ENCODE results near the gene BCL2L13. TPM values are rescaled to one million over a fixed set of nuclear protein-coding genes. Genes with fewer than 3 reads are reported as not detected.
"Not testable (repeated sequence)": the region's sequence is repeated elsewhere in the genome, so short reads cannot be mapped to it uniquely, and the experiment has no call there.

Gene BCL2L13
- total and polyA plus RNA-seq, 10 donors: 13.4 to 53.5 (median 35.9) TPM

- Histone ChIP-seq H3K36me3 (peaks cover 0 to 14% (median 0%) of the 10 kb centered on the region in 6 donors), H3K27me3 (replicated peaks in 1 of 7) (no peaks in the 10 kb centered on the region), H3K27ac (peak overlapping the region; percentile 95 to 99 (median 98)), H3K4me3 (peak overlapping the region; percentile 55 to 78 (median 62)), H3K4me1 (peaks cover 9 to 50% (median 28%) of the 10 kb centered on the region in 6 donors), H3K9me3 (no peaks in the 10 kb centered on the region)
- peak; percentile 75 for DNase-seq
- TF ChIP-seq POLR2AphosphoS5 (IDR thresholded peaks at IDR 0.05) (no peak), CTCF (IDR thresholded peaks at IDR 0.05 in 8 of 11, conservative IDR thresholded peaks at IDR 0.05 in 3 of 11) (peak in 1 of 11 experiments; percentile 24), POLR2A (IDR thresholded peaks at IDR 0.05) (no peak)
- intact Hi-C loops (cut with DNase I; ENCODE audit: low total_unique reads): no loop called here
- 1 to 3% (median 2%) methylated on average over 10 of the region's 10 CpGs for WGBS, 5 donors
Observed at GRCh38 chr22:17638182-17638431, 450 bp upstream of the BCL2L13 start.

GRCh38 chr22:17639247-17639741 is 737 bp downstream of the BCL2L13 start:
- Histone ChIP-seq H3K36me3 (peaks cover 0 to 15% (median 0%) of the 10 kb centered on the region in 6 donors), H3K4me3 (peak overlapping the region; percentile 55 to 78 (median 62)), H3K27ac (peak overlapping the region; percentile 95 to 99 (median 98)), H3K4me1 (peaks cover 9 to 54% (median 29%) of the 10 kb centered on the region in 6 donors), H3K27me3 (replicated peaks in 1 of 7) (no peaks in the 10 kb centered on the region), H3K9me3 (no peaks in the 10 kb centered on the region)
- DNase-seq: no peak
- intact Hi-C loops (cut with DNase I; ENCODE audit: low total_unique reads): no loop called here
- 5 to 8% (median 6%) methylated on average over 8 of the region's 8 CpGs for WGBS, 5 donors
- TF ChIP-seq POLR2A (IDR thresholded peaks at IDR 0.05) (no peak), POLR2AphosphoS5 (IDR thresholded peaks at IDR 0.05) (no peak), CTCF (IDR thresholded peaks at IDR 0.05 in 8 of 11, conservative IDR thresholded peaks at IDR 0.05 in 3 of 11) (no peak)

GRCh38 chr22:17641269-17641668 is 2.7 kb downstream of the BCL2L13 start:
- whole genome bisulfite sequencing, 5 donors: 43 to 68% (median 57%) methylated on average over 3 of the region's 3 CpGs
- no peak for DNase-seq
- H3K9me3 ChIP-seq: no peaks in the 10 kb centered on the region
- intact Hi-C loops (cut with DNase I; ENCODE audit: low total_unique reads): no loop called here
- H3K27ac ChIP-seq: no peak overlapping the region
- peaks cover 9 to 54% (median 31%) of the 10 kb centered on the region in 6 donors for H3K4me1 ChIP-seq
- H3K27me3 ChIP-seq (replicated peaks in 1 of 7): no peaks in the 10 kb centered on the region
- H3K36me3 ChIP-seq: peaks cover 0 to 24% (median 0%) of the 10 kb centered on the region in 6 donors
- H3K4me3 ChIP-seq: no peak overlapping the region
- TF ChIP-seq POLR2AphosphoS5 (IDR thresholded peaks at IDR 0.05): no peak

GRCh38 chr22:17642357-17642756 is 3.8 kb downstream of the BCL2L13 start:
- Histone ChIP-seq H3K4me1 (peaks cover 9 to 56% (median 30%) of the 10 kb centered on the region in 6 donors), H3K27ac (peak overlapping the region in 1 of 8 donors; percentile 5), H3K36me3 (peaks cover 0 to 24% (median 0%) of the 10 kb centered on the region in 6 donors)
- H3K4me3 ChIP-seq; H3K9me3 ChIP-seq; DNase-seq; H3K27me3 ChIP-seq (replicated peaks in 1 of 7); intact Hi-C loops (cut with DNase I; ENCODE audit: low total_unique reads): not testable (repeated sequence)
- WGBS, 5 donors: 86 to 98% (median 90%) methylated on average over 4 of the region's 4 CpGs

- no peak for DNase-seq
- intact Hi-C loops (cut with DNase I; ENCODE audit: low total_unique reads): no loop called here
- 87 to 91% (median 88%) methylated on average over 5 of the region's 5 CpGs for WGBS, 5 donors
- no peak for TF ChIP-seq POLR2AphosphoS5 (IDR thresholded peaks at IDR 0.05)
- TF ChIP-seq CTCF (IDR thresholded peaks at IDR 0.05 in 8 of 11, conservative IDR thresholded peaks at IDR 0.05 in 3 of 11): no peak
- no peak for TF ChIP-seq POLR2A (IDR thresholded peaks at IDR 0.05)
- Histone ChIP-seq H3K36me3 (peaks cover 0 to 15% (median 0%) of the 10 kb centered on the region in 6 donors), H3K27me3 (replicated peaks in 1 of 7) (no peaks in the 10 kb centered on the region), H3K27ac (peak overlapping the region in 3 of 8 donors; percentile 16 to 58 (median 52)), H3K9me3 (no peaks in the 10 kb centered on the region), H3K4me1 (peaks cover 0 to 31% (median 10%) of the 10 kb centered on the region in 6 donors), H3K4me3 (no peak overlapping the region)
Observed at GRCh38 chr22:17647452-17647851, 8.9 kb downstream of the BCL2L13 start.

Data from spleen (tissue), 11 donors.